Mammary epithelial cell (primary cell): Measurements from ENCODE around the gene ADCY2.

Experiments used
- EZH2 ChIP-seq: IDR thresholded peaks from 2 replicates; pipeline ENCODE4 v1.6.1; 2012; ENCODE audit warnings: low read length, inconsistent platforms, borderline replicate concordance
- TF ChIP-seq, protein P1 (sequence below), 2 donors: IDR thresholded peaks in 1 of 2; conservative IDR thresholded peaks in 1 of 2; 2 replicates each; pipeline ENCODE4 v1.5.1; 2011 to 2012; ENCODE audit warnings: inconsistent platforms in 2 of 2, low read length in 2 of 2, mild to moderate bottlenecking in 2 of 2, control low read depth in 1 of 2, low read depth in 1 of 2; ENCODE audit not compliant: insufficient read depth in 1 of 2; ENCODE audit errors: extremely low read depth in 1 of 2

DNA sequence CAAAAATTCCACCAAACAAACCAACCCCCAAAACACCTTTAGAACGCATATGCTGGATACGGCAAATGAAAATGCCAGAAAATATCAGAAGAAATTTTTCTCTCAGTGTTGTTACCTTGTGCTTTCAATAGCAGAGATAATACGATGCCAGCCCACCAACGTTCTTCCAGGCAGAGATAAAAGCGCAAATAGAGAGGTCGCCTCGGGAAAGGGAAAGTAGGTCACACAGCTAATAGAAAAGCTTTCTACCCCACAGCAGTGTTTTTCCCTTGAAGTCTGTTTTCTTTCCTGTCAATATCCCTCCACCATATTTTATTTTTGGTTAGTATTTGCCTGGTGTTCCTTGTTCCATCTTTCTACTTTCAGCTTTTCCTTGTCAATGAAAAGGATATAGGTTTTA, 353.7 kb downstream of the ADCY2 start:
- TF ChIP-seq, protein P1, sequence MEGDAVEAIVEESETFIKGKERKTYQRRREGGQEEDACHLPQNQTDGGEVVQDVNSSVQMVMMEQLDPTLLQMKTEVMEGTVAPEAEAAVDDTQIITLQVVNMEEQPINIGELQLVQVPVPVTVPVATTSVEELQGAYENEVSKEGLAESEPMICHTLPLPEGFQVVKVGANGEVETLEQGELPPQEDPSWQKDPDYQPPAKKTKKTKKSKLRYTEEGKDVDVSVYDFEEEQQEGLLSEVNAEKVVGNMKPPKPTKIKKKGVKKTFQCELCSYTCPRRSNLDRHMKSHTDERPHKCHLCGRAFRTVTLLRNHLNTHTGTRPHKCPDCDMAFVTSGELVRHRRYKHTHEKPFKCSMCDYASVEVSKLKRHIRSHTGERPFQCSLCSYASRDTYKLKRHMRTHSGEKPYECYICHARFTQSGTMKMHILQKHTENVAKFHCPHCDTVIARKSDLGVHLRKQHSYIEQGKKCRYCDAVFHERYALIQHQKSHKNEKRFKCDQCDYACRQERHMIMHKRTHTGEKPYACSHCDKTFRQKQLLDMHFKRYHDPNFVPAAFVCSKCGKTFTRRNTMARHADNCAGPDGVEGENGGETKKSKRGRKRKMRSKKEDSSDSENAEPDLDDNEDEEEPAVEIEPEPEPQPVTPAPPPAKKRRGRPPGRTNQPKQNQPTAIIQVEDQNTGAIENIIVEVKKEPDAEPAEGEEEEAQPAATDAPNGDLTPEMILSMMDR (conservative IDR thresholded peaks at IDR 0.05 in 1 of 2, IDR thresholded peaks at IDR 0.05 in 1 of 2; ENCODE audit: extremely low read depth in 1 of 2, insufficient read depth in 1 of 2, low read depth in 1 of 2, low read length in 2 of 2) = no peak
- no peak for TF ChIP-seq EZH2
